H1 (cell line): ENCODE data around the gene POLR3E.

Experiments
- CTCF ChIP-seq, 3 experiments: IDR thresholded peaks; 1 replicate in 2 of 3; 2 replicates in 1 of 3; pipeline versions ENCODE4 v1.5.1 to v1.6.1; 2011; ENCODE audit warnings: low read length in 3 of 3, mild to moderate bottlenecking in 3 of 3, inconsistent platforms in 2 of 3, low read depth in 1 of 3, moderate library complexity in 1 of 3; ENCODE audit not compliant: insufficient read depth in 1 of 3; ENCODE audit errors: control extremely low read depth in 1 of 3
- TEAD4 ChIP-seq: IDR thresholded peaks from 2 replicates; pipeline ENCODE4 v1.6.1; 2012; ENCODE audit warnings: low read depth, low read length, inconsistent platforms, mixed read lengths
- YY1 ChIP-seq: IDR thresholded peaks from 2 replicates; pipeline ENCODE4 v1.6.1; 2011; ENCODE audit warnings: low read depth, mild to moderate bottlenecking, low read length

- no peak for TF ChIP-seq CTCF (IDR thresholded peaks at IDR 0.05; ENCODE audit: control extremely low read depth in 1 of 3, insufficient read depth in 1 of 3, low read depth in 1 of 3, low read length in 3 of 3)
- TF ChIP-seq TEAD4, result no peak
- TF ChIP-seq YY1, result no peak
These were observed 43.9 kb upstream of the POLR3E start for GRCh38 chr16:22253272-22253671.
